Stimulated activated CD8-positive, alpha-beta memory T cell treated with anti-CD3 and anti-CD28 coated beads, Interleukin-4, amount 100 ng/mL, for 48 hours (primary cell): ENCODE results near the gene RAP2B.
"Not testable (repeated sequence)": the region's sequence is repeated elsewhere in the genome, so short reads cannot be mapped to it uniquely, and the experiment has no call there.

Experiments
- DNase-seq: peaks from one replicate; pipeline ENCODE4 v3.0.0-alpha.2; 2020

Gene RAP2B

GRCh38 chr3:153161714-153162512, at the start of gene RAP2B:
RAP2B (plus strand) TSS chr3:153162226; CDS start chr3:153162694, 468 bp downstream.
- peak; percentile 97 for DNase-seq

GRCh38 chr3:153113541-153113940, 48.5 kb upstream of the RAP2B start:
- DNase-seq = no peak

- DNase-seq = not testable (repeated sequence)
Observed at GRCh38 chr3:153114270-153114669, 47.8 kb upstream of the RAP2B start.

GRCh38 chr3:153115326-153115725, 46.7 kb upstream of the RAP2B start:
- DNase-seq = no peak

- no peak for DNase-seq
Observed at GRCh38 chr3:153127788-153128187, 34.2 kb upstream of the RAP2B start.

GRCh38 chr3:153129426-153129825, 32.6 kb upstream of the RAP2B start:
- DNase-seq = no peak

DNA sequence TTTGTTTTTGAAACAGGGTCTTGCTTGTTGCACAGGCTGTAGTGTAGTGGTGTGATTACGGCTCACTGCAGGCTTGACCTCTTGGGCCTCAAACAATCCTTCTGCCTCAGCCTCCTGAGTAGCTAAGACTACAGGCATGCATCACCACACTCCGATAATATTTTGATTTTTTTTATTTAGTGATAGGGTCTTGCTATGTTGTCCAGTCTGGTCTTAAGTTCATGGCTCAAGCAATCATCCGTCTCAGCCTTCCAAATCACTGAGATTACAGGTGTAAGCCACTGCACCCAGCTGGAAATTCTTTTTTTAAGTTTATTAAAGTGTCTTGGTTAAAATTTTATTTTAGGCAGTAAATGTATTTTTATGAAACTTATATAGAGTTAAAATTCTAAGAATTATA, 32.2 kb upstream of the RAP2B start:
- no peak for DNase-seq

DNA sequence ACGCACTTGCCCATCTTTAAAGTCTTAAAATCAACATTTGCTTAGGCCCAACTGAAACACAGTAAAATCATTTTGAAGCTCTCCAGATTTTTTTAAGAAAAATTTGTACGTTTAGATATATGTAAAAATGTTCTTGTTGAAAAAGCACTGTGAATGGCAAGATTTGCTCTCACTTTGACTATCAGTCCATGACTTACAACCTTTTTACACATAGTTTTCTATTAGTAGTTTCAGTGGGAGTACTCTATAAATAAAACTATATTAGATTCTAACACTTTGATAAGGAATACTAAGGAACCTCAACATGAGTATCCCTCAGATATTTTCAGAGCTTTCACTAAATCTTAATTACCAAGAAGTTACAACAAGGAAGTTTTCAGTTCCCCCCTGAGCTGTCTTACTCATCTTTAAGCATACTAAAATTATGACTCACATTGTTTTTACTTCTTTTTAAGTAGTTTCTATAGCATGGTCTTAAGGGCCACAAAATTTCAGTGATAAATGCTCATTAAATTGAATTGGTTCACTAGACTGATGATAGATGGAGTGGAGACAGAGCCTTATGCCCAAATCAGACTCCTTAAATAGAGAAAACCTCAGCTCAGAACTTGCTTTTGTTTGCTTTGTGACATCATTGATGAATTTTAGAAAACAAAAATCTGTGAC, 31.6 kb upstream of the RAP2B start:
- no peak for DNase-seq

DNA sequence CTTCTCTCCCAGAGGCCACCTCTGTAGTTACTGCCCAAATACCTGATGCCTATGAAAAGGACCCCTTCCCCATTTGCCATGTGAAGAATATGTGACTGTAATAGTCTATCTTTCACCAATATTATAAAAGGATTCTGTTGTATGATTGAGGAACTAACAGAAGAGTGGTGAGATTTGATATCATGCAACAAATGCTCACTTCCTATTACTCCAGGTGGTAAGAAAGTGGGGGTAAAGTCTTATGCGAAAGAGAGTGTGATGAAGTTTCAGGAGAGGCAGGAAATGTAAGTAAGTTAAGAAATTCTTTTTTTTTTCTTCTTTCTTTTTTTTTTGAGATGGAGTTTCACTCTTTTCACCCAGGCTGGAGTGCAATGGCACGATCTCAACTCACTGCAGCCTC, 24.4 kb upstream of the RAP2B start:
- DNase-seq = no peak

GRCh38 chr3:153138276-153139210, 23.5 kb upstream of the RAP2B start:
- peak; percentile 65 for DNase-seq

DNA sequence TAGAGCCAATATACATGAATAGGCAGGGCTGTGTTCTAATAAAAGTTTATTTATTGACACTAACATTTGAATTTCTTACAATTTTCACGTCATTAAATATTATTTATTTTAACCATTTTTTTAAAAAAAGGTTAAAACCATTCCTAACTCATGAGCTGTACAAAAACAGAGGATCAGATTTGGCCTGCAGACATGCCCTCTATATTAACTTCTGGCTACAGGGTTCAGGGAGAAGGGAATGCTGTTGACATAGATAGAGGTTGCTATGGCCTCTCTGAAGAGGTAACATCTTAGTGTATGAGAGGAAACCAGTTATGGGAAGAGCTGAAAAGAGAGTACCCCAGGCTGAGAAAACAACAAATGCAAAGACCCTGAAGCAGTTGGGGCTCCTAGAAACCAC, 19.1 kb upstream of the RAP2B start:
- no peak for DNase-seq

DNA sequence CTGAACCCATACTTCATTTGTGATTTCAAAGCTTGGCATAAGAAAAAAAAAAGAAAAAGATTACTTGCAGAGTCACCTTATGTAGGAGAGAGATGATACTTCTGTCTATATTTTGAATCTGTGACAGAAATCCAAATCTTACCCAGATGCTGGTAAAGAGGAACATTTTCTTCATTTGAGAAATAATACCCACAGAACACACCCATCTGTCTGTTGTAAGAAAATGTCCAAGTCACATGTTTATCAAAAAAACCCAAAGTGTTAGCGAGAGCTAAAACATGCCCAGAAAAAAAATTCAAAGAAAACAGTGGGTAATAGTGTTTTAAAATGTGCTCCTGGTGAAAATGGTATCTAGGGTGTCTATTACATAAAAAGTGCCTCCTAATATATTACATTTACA, 18.0 kb upstream of the RAP2B start:
- no peak for DNase-seq

- DNase-seq = no peak
Observed at GRCh38 chr3:153144779-153145178, 17.2 kb upstream of the RAP2B start.

DNA sequence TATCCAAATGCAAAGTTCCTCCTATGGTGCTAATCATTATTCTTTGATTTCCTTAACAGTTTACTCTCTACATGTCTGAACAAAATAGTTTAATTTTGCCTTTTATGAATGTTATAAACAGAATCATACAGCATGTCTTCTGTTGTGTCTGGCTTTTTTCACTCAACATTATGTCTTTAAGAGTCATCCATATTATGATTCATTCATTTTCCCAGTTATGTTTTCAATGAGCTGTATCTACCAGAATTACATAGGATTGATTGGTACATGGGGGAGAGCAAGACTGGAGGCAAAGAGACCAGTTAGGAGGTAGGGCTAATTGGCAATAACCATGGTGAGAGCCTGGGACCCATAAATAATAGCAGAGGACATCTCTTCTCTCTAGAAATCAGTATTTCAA, 16.6 kb upstream of the RAP2B start:
- no peak for DNase-seq

- no peak for DNase-seq
Observed at GRCh38 chr3:153146191-153147053, 15.6 kb upstream of the RAP2B start.

GRCh38 chr3:153150991-153151390, 11.0 kb upstream of the RAP2B start:
- DNase-seq = no peak

DNA sequence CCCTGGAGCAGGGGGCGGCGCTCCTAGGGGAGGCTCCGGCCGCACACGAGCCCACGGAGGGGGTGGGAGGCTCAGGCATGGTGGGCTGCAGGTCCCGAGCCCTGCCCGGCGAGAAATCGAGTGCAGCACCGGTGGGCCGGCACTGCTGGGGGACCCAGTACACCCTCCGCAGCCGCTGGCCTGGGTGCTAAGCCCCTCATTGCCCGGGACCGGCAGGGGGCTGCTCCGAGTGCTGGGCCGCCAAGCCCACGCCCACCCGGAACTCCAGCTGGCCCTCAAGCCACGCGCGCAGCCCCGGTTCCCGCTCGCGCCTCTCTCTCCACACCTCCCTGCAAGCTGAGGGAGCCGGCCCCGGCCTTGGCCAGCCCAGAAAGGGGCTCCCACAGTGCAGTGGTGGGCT, 6.2 kb upstream of the RAP2B start:
- not testable (repeated sequence) for DNase-seq

DNA sequence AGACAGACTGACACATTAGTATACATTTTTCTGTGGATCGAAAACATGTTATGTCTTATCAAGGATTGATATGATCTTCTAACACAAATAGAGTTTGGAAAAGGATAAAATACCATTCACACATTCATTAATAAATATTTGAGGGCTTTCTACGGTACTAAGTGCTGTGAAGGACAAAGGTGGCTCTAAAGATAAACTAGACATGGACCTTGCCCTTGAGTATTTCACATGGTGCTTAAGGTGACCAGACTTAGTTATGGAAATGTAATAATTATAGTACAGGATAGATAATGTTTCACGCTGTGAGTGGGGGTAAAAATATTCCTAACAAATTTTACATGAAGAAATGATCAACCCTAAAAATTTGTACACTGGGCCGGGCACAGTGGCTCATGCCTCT, 3.8 kb upstream of the RAP2B start:
- no peak for DNase-seq

- no peak for DNase-seq
Observed at GRCh38 chr3:153158961-153159735, 2.9 kb upstream of the RAP2B start.

GRCh38 chr3:153159771-153160397, 2.1 kb upstream of the RAP2B start:
- DNase-seq = no peak
